Uterus (tissue), 4 donors: ENCODE measurements around the gene TSGA10IP. TPM values are rescaled to one million over a fixed set of nuclear protein-coding genes. Genes with fewer than 3 reads are reported as not detected.

Experiments used
- DNase-seq, 2 donors: peaks; one replicate each; pipeline ENCODE4 v3.0.0-alpha.2; 2019 to 2020
- H3K27ac ChIP-seq, 2 donors: fragments of 200-600 bp; sonication (generic); 1 replicate in 1 of 2; 2 replicates in 1 of 2; pipeline ENCODE4 v1.5.1; 2016 to 2018
- H3K27me3 ChIP-seq, 2 donors: fragments of 200-600 bp; sonication (generic); one replicate each; pipeline ENCODE4 v1.5.1; 2018 to 2019; ENCODE audit warnings: control low read depth in 1 of 2
- H3K36me3 ChIP-seq, 2 donors: fragments of 200-600 bp; sonication (generic); one replicate each; pipeline ENCODE4 v1.5.1; 2019; ENCODE audit warnings: control low read depth in 1 of 2
- H3K4me1 ChIP-seq, 2 donors: fragments of 200-600 bp; sonication (generic); one replicate each; pipeline ENCODE4 v1.5.1; 2018 to 2019; ENCODE audit warnings: control low read depth in 1 of 2
- H3K4me3 ChIP-seq, 2 donors: fragments of 200-600 bp; sonication (generic); 1 replicate in 1 of 2; 2 replicates in 1 of 2; pipeline ENCODE4 v1.5.1; 2018 to 2019; ENCODE audit warnings: mild to moderate bottlenecking in 1 of 2
- H3K9me3 ChIP-seq, 2 donors: fragments of 200-600 bp; sonication (generic); one replicate each; pipeline ENCODE4 v1.5.1; 2019; ENCODE audit warnings: control low read depth in 1 of 2
- POLR2A ChIP-seq, 2 donors: fragments of 450-650 bp; IDR thresholded peaks; one replicate each; pipeline ENCODE4 v1.6.1; 2016; ENCODE audit warnings: antibody characterized with exemption in 2 of 2, mild to moderate bottlenecking in 1 of 2, moderate library complexity in 1 of 2
- intact Hi-C: fragments of 100-400 bp; cut with DNase I; formaldehyde crosslinking; loops from one replicate; pipeline ENCODE4 v1.15.1; 2023; ENCODE audit warnings: low total_unique reads
- total RNA-seq, 4 donors: library from RNA; depleted of rRNA in 3 of 4; stranded (reverse); fragments of >200 nt in 3 of 4; gene quantifications; one replicate each; pipeline versions ENCODE4 v1.1.0 to v1.2.4, GENCODE V29; 2014 to 2023
- TF ChIP-seq, protein P1 (sequence below), 4 experiments: fragments of 200-600 bp in 2 of 4; fragments of 450-650 bp in 2 of 4; sonication (generic) in 2 of 4; IDR thresholded peaks; one replicate each; pipeline ENCODE4 v1.5.1; 2016 to 2019; ENCODE audit warnings: antibody characterized with exemption in 4 of 4, mild to moderate bottlenecking in 2 of 4, moderate library complexity in 1 of 4
- donor health status: DM: yes; HTN: yes; CAD: no.

Gene TSGA10IP
- total RNA-seq, 4 donors from 2014 or later = not detected

DNA sequence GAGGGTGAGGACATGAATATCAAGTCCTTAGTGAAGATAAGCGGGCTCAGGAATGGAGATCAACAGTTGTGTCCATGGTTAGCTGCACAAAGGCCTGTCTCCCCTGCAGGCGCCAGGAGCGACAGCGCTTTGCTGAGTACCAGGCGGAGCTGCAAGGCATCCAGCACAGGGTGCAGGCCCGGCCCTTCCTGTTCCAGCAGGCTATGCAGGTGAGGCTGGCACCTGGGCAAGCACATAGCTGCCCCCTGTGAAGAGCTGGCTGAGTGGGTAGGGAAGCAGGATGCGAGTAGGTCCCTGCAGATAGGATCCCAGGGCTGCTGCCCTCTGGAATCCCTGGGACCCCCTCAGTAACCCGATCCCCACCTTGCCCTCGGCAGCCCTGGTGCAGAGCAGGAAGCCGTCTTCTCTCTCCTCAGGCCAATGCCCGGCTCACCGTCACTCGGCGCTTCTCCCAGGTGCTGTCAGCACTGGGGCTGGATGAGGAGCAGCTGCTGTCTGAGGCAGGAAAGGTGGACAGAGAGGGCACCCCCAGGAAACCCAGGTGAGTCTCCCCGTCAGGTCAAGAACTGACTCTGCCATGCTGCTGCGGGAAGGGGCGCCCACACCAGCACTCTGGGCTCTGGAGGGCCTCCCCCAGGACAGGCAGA lies 13.6 kb downstream of the TSGA10IP start:
- Histone ChIP-seq H3K27ac (no peak overlapping the region), H3K9me3 (no peaks in the 10 kb centered on the region), H3K27me3 (no peaks in the 10 kb centered on the region), H3K4me3 (no peak overlapping the region), H3K36me3 (no peaks in the 10 kb centered on the region), H3K4me1 (peaks cover 9% of the 10 kb centered on the region in 2 donors)
- DNase-seq = no peak
- TF ChIP-seq, protein P1, sequence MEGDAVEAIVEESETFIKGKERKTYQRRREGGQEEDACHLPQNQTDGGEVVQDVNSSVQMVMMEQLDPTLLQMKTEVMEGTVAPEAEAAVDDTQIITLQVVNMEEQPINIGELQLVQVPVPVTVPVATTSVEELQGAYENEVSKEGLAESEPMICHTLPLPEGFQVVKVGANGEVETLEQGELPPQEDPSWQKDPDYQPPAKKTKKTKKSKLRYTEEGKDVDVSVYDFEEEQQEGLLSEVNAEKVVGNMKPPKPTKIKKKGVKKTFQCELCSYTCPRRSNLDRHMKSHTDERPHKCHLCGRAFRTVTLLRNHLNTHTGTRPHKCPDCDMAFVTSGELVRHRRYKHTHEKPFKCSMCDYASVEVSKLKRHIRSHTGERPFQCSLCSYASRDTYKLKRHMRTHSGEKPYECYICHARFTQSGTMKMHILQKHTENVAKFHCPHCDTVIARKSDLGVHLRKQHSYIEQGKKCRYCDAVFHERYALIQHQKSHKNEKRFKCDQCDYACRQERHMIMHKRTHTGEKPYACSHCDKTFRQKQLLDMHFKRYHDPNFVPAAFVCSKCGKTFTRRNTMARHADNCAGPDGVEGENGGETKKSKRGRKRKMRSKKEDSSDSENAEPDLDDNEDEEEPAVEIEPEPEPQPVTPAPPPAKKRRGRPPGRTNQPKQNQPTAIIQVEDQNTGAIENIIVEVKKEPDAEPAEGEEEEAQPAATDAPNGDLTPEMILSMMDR (IDR thresholded peaks at IDR 0.05) = no peak
- TF ChIP-seq POLR2A (IDR thresholded peaks at IDR 0.05) = no peak
- intact Hi-C loops = no loop called here

DNA sequence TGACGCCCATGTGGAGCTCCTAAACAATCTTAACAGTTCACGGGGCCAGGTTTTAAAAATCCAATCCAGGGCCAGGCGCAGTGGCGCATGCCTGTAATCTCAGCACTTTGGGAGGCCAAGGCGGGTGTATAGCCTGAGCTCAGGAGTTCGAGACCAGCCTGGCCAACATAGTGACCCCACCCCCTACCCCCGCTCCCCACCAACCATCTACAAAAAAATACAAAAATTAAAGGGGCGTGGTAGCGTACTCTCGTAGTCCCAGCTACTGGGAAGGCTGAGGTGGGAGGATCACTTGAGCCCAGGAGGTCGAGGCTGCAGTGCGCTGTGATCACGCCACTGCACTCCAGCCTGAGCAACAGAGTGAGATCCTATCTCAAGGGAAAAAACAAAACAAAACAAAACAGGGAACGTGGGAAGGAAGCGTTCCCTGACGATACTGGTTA lies 15.6 kb downstream of the TSGA10IP start:
- Histone ChIP-seq H3K4me1 (peaks cover 9 to 12% of the 10 kb centered on the region in 2 donors), H3K27me3 (no peaks in the 10 kb centered on the region), H3K4me3 (peak overlapping the region; percentile 51 to 88), H3K36me3 (no peaks in the 10 kb centered on the region), H3K27ac (peak overlapping the region; percentile 81 to 87), H3K9me3 (no peaks in the 10 kb centered on the region)
- intact Hi-C loops = no loop called here
- TF ChIP-seq, protein P1 (IDR thresholded peaks at IDR 0.05) = no peak
- no peak for TF ChIP-seq POLR2A (IDR thresholded peaks at IDR 0.05)
- no peak for DNase-seq

GRCh38 chr11:65961267-65962140 lies 16.2 kb downstream of the TSGA10IP start, which contains the start of gene SART1:
Gene SART1 (plus strand): TSS chr11:65961734. CDS start chr11:65961781, 47 bp downstream.
- no peaks in the 10 kb centered on the region for H3K9me3 ChIP-seq
- no peaks in the 10 kb centered on the region for H3K27me3 ChIP-seq
- peak; percentile 97 to 98 for DNase-seq
- H3K4me1 ChIP-seq = peaks cover 9 to 12% of the 10 kb centered on the region in 2 donors
- H3K27ac ChIP-seq = peak within 1 kb of the TSS; percentile 81 to 87
- TF ChIP-seq, protein P1 (IDR thresholded peaks at IDR 0.05) = peak in 3 of 4 experiments; percentile 15 to 53 (median 22)
- peak; percentile 32 to 71 for TF ChIP-seq POLR2A (IDR thresholded peaks at IDR 0.05)
- intact Hi-C loops = no loop called here
- peak within 1 kb of the TSS; percentile 51 to 88 for H3K4me3 ChIP-seq
- no peaks in the 10 kb centered on the region for H3K36me3 ChIP-seq

DNA sequence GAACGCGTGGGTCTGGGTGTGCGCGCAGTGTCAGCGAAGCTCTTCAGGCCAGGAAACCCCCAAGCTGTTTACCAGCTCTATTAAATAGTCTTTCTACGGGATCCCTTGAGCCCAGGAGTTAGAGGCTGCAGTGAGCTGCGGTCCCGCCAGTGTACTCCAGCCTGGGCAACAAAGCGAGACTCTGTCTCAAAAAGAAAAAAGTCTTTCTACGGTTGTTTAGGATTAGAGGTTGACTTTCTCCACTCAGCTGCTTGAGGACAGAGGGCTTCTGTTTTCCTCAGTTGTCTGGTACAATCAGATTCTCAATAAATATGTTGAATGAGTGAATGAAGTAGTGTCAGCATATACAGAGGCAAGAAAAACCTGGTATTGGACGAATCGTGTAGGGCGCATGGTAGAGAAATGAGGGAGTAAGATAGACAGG lies 16.9 kb downstream of the TSGA10IP start:
- no peak for TF ChIP-seq POLR2A (IDR thresholded peaks at IDR 0.05)
- TF ChIP-seq, protein P1 (IDR thresholded peaks at IDR 0.05) = no peak
- H3K27ac ChIP-seq = peak overlapping the region; percentile 81 to 87
- intact Hi-C loops = no loop called here
- H3K9me3 ChIP-seq = no peaks in the 10 kb centered on the region
- peak overlapping the region; percentile 51 to 88 for H3K4me3 ChIP-seq
- DNase-seq = no peak
- H3K36me3 ChIP-seq = no peaks in the 10 kb centered on the region
- peaks cover 9 to 12% of the 10 kb centered on the region in 2 donors for H3K4me1 ChIP-seq
- no peaks in the 10 kb centered on the region for H3K27me3 ChIP-seq

- Histone ChIP-seq H3K9me3 (no peaks in the 10 kb centered on the region), H3K27ac (no peak overlapping the region), H3K4me1 (peaks cover 9 to 12% of the 10 kb centered on the region in 2 donors), H3K36me3 (no peaks in the 10 kb centered on the region), H3K4me3 (no peak overlapping the region), H3K27me3 (no peaks in the 10 kb centered on the region)
- intact Hi-C loops = no loop called here
- no peak for DNase-seq
- no peak for TF ChIP-seq POLR2A (IDR thresholded peaks at IDR 0.05)
- TF ChIP-seq, protein P1 (IDR thresholded peaks at IDR 0.05) = no peak
Observed at GRCh38 chr11:65964906-65965305, 19.6 kb downstream of the TSGA10IP start.
